ENCODE results near the gene PLCB1. TPM values are rescaled to one million over a fixed set of nuclear protein-coding genes. Genes with fewer than 3 reads are reported as not detected.
"Not testable (repeated sequence)": the region's sequence is repeated elsewhere in the genome, so short reads cannot be mapped to it uniquely, and the experiment has no call there.

Gene PLCB1
- total RNA-seq, 1 donor from 2014 or later, result 7.3 TPM

GRCh38 chr20:8350225-8350624 lies 218.2 kb downstream of the PLCB1 start:
- intact Hi-C loops (cut with DNase I); DNase-seq (ENCODE audit: low spot score): not testable (repeated sequence)

GRCh38 chr20:8352486-8352885 lies 220.4 kb downstream of the PLCB1 start:
- intact Hi-C loops (cut with DNase I), result no loop called here
- no peak for DNase-seq (ENCODE audit: low spot score)

DNA sequence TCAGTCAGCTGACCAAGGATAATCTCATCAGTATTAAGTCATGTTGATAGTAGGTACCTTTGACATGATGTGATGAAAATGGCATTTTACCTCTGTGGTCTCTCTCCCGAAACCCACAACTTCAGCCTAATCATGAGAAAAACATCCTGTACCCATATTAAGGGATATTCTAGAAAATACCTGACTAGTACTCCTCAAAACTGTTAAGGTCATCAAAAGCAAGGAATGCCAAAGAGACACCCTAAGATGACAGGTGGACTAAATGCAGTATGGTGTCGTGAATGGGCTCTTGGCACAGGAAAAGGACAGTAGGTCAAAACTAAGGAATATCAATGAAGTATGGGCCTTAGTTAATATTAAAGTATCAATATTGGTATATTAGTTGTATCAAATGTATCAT lies 221.4 kb downstream of the PLCB1 start:
- DNase-seq (ENCODE audit: low spot score), result no peak
- intact Hi-C loops (cut with DNase I), result no loop called here

- intact Hi-C loops (cut with DNase I), result no loop called here
- no peak for DNase-seq (ENCODE audit: low spot score)
Measured at GRCh38 chr20:8355453-8355852, 223.4 kb downstream of the PLCB1 start.

DNA sequence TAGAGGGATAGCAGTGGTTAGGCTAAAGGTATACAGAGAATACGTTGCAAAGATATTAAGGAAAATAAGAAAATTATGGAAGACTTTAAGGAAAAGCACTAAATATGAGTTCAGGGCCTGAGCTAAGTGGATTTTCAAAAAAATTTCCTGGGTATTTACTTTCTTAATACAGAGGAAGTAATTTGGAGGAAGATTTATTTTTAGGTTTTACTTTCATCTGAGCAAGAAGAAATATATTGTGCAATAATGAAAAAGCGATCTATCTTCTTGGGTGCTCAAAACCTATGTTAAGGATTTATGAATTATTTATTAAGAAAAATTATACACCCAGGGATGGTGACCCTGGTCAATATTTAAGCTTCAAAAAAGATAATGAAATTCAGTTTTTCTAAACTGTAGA lies 224.7 kb downstream of the PLCB1 start:
- intact Hi-C loops (cut with DNase I), result no loop called here
- DNase-seq (ENCODE audit: low spot score), result no peak

DNA sequence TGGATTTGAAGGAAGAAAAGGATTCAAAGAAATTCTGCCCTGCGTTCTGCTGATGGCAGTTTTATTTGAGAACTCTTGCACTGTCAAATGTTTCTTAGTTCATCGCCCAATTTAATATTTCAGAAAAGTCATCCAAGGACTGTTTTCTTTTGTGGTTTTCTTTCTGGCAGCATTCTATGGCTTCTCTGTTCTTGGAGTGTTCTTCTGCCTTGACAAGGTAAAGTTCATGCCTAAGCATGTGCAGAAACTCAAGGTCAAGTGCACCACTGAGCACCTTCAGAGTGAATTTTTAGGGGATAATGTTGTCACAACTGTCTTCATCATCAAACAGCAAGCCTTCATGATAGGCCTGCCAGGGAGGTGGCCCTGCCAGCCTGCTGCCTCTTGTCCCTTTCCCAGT lies 225.6 kb downstream of the PLCB1 start:
- intact Hi-C loops (cut with DNase I), result no loop called here
- no peak for DNase-seq (ENCODE audit: low spot score)

DNA sequence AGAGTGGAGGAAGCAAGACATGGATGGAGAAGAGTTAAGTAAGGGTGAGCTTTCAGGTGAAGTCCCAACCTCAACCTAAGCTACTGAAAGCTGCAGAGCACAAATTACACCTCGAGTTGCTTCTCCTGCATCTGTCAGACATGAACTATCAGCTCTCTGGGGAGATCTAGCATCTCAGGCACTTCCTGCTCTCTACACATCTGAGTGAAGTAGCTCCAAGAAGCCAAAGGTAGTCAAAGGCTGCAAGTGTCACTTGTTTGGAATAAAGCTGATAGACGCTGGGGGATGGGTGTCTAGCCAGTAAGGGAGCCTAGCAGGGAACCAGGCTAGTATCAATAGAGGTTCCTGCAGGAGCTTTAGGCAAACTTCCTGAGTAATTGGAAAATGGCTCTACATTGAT lies 228.0 kb downstream of the PLCB1 start:
- no peak for DNase-seq (ENCODE audit: low spot score)
- intact Hi-C loops (cut with DNase I), result no loop called here

GRCh38 chr20:8361006-8361652 lies 229.1 kb downstream of the PLCB1 start:
- no peak for DNase-seq (ENCODE audit: low spot score)
- intact Hi-C loops (cut with DNase I), result no loop called here

GRCh38 chr20:8361779-8362178 lies 229.7 kb downstream of the PLCB1 start:
- intact Hi-C loops (cut with DNase I), result no loop called here
- DNase-seq (ENCODE audit: low spot score), result no peak

DNA sequence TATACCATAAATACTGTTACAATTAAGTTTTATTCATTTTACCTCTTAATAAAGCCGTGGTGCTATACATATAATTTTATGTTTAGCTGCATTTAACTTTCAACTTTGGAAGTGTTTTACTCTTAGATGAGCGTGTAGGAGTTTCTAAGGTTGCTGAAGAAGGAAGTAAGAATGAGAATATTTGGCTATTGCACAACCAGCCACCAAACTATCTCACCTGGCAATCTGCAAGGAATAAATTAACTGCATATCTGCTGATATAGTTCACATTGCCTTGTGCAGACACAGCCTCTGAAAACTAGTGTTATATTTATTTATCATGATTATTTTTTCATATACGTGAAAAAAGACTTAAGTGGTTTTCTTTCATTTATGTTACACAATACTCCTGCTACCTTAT lies 230.4 kb downstream of the PLCB1 start:
- intact Hi-C loops (cut with DNase I), result no loop called here
- DNase-seq (ENCODE audit: low spot score), result no peak

GRCh38 chr20:8363970-8364733 lies 232.1 kb downstream of the PLCB1 start:
- intact Hi-C loops (cut with DNase I), result no loop called here
- no peak for DNase-seq (ENCODE audit: low spot score)

- no peak for DNase-seq (ENCODE audit: low spot score)
- intact Hi-C loops (cut with DNase I), result no loop called here
Measured at GRCh38 chr20:8364734-8365078, 232.6 kb downstream of the PLCB1 start.

DNA sequence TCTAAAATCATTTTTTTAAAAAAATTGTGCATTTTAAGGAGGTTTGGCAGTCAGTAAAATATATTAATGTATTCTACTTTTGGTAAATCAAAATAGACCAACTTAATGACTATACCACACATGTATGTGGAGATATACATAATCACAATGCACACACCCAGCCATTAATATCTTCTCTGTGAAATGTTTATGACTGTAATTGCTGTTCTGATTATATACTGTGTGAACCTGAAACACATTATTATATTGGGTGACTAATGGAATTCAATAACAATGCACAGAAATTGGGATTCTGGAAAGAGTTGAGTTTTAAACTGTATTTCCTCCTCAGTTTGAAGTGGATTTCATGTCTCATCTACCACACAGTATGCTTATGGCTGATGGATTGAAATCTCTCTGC lies 233.6 kb downstream of the PLCB1 start:
- no peak for DNase-seq (ENCODE audit: low spot score)
- intact Hi-C loops (cut with DNase I), result no loop called here

DNA sequence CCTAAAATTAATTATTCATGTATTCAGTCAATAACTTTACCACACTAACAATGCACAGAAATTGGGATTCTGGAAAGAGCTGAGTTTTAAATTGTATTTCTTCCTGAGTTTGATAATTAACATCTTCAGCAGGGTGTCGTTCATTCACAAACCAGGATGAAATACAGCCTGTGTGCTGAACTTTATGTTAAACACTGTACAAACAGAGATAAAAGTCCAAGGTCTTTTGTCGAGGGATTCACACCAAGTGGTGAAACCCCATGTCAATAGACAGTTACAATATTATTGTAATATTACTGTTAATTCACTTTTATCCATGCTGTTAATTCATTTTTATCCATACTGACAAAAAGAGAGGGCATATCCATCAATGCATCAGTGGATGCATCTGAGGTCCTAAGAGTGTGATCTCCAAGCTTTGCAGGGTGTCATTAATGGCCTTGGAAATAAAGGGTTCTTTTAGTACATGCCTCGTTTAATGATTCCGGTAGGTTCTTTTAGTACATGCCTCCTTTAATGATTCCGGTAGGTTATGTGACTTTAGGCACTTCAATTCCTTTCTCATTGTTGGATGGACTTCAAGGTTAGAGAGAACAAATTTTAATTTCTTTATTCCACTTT lies 234.3 kb downstream of the PLCB1 start:
- intact Hi-C loops (cut with DNase I), result no loop called here
- no peak for DNase-seq (ENCODE audit: low spot score)

GRCh38 chr20:8367689-8368088 lies 235.6 kb downstream of the PLCB1 start:
- DNase-seq (ENCODE audit: low spot score), result no peak
- intact Hi-C loops (cut with DNase I), result no loop called here

DNA sequence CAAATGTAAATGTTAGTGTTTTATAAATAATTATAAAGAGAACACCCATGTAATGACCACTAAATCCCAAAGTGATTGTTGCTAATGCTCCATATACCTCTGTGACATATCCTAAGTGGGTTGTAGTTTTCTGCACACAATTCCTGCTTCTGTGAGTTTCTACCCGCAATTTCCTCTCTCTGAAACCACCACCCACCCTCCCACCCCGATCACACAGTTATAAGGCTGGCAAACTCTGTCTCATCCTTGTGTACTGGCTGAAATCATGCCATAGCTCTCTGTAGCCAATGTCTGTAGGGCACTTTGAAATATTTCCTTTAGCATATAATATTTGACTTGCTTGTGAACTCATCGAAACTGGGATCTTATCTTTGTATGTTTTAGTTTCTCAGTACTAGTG lies 236.6 kb downstream of the PLCB1 start:
- intact Hi-C loops (cut with DNase I), result no loop called here
- DNase-seq (ENCODE audit: low spot score), result no peak

DNA sequence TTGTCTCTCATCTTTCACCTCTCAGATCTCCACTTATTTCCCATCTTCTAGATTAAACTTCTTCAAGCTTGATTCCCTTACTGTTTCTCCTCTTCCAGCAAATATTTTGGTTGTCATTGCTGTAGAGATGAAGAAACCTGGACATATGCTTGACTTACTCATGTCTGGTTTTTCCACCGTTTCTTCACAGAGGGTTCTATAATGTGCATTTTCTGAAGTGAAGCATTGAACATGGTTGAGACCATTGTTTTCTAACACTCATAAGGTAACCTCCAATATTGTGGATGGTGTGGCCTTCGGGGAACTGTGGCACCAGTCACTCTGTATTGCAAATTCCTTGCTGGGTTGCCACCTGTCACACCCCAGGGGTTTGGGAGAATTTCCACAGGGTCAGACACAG lies 237.2 kb downstream of the PLCB1 start:
- intact Hi-C loops (cut with DNase I), result no loop called here

GRCh38 chr20:8370774-8371173 lies 238.7 kb downstream of the PLCB1 start:
- intact Hi-C loops (cut with DNase I), result no loop called here
- DNase-seq (ENCODE audit: low spot score), result no peak

More for the DNA sequence above, 237.2 kb downstream of the PLCB1 start:
- DNase-seq (ENCODE audit: low spot score), result no peak

GRCh38 chr20:8372824-8373380 lies 240.8 kb downstream of the PLCB1 start:
- intact Hi-C loops (cut with DNase I), result no loop called here
- no peak for DNase-seq (ENCODE audit: low spot score)

DNA sequence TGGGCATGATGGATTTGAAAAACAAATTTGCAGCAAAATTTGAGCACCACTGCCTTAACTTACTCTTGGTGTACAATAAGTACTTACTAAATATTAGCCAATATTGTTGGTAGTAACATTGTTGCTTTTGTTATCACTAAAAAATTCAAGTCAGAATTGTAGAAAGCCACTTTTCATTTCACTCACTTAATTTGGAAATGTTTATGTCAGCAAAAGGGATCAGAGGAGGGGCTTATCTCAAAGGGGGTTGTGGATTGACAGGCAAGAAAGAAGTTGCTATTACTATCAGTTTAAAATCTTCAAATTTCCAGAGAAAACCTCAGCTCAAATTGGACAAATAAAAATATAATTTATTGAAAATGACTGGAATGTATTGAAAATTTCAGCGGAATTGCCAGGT lies 241.5 kb downstream of the PLCB1 start:
- no peak for DNase-seq (ENCODE audit: low spot score)
- intact Hi-C loops (cut with DNase I), result no loop called here

- no peak for DNase-seq (ENCODE audit: low spot score)
- intact Hi-C loops (cut with DNase I), result no loop called here
Measured at GRCh38 chr20:8375898-8376297, 243.8 kb downstream of the PLCB1 start.

Data from cardiac septum (tissue), 1 donor.